HG03575 (cell line): ENCODE results near the gene ENTHD1.

ENCODE experiments used
- ATAC-seq: cut with Tn5 transposase; IDR thresholded peaks from one replicate; pipeline ENCODE4 v1.9.1; 2021; ENCODE audit not compliant: unreplicated experiment, insufficient number of reproducible peaks, low FRiP score; ENCODE audit errors: extremely low read depth

The ENTHD1 gene

DNA sequence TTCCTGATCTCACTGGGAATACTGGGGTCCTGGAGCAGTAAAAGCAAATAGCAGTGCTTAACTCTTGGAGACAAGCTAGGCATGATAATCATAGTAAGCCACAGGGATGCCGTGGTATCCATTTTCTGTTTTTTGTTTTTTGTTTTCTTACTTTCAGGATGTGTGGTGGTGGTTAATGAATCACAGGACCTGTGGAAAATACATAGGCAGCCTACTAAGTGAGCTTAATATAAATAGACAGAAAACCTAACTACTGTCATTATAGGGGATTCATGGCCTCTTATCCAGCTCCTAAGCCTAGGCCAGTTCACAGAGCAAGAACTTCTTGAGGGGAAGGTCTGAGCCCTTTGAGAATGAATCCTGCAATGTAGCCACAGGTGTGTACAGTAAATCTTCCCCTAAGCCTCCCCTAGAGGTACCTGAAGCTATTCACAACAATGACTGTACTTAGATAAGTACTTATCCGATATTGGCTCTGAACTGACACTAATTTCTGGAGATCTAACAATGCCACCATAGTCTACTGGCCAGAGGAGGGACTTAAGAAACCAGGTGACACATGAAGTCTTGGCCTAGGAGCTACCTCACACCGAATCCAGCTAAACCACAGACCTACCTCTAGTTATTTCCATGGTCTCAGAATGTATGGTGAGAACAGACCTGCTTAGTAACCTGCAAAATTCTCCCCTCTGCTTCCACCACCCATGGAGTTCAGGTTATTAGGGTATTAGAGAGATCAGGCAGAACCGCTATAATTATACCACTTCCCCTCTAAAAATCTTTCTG, 83.6 kb downstream of the ENTHD1 start:
- no peak for ATAC-seq

DNA sequence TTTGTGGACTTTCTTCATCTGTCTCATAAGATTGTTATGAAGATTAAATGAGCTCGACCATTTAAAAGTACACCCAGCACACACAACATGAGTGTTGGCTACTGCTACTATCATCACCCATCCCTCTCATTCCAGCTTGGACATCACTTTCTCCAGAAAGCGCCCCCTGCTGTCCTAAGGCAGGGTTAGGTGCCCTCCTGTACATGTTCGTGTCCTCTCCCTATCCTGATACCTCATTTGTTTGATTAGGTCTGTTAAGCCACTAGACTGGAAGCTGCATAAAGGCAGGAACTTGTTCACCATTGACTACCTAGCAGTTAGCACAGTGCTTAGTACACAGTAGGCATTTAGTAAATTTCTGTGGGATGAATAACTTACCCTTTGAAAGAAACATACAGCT, 85.5 kb downstream of the ENTHD1 start:
- ATAC-seq = no peak

GRCh38 chr22:39806109-39806508, 87.5 kb downstream of the ENTHD1 start:
- ATAC-seq = no peak

DNA sequence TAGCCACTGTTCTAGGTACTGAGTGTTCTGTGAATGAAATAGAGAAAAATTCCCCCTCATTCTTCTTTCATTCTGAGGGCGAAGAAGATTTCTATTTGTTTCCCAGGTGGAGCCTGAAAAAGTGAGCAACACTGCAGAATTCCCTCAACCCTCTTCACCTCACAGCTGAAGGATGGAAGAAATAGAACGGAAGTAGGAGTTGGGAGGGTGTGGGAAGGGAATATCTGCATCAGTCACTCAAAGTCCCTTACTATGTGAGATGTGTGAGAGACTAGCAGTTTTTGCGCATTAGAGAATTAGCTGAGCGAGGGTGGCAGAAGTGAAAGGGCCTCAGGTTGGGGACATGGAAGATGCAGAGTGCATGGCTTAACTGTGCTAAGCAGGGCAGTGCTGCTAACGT, 88.4 kb downstream of the ENTHD1 start:
- ATAC-seq = no peak

DNA sequence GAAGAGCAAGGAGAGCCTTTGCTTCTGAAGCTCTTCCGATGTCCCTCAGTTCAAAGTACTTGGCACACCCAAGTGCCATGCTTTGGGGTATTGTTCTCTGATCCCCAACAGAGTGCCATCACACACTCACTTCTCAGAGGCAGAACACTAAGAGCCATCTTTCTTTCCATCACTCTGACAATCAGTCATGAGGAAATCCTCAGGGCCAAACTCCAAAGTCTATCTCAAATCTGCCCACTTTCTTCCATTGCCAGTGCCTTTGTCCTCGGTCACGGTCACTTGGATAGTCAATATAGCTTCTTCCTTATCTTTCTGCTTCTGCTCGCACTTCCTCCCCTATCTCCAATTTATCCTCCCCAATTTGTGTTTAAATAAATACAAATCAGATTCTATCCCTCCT, 90.9 kb downstream of the ENTHD1 start:
- no peak for ATAC-seq

GRCh38 chr22:39800790-39801520, 92.6 kb downstream of the ENTHD1 start:
- ATAC-seq = no peak

GRCh38 chr22:39797528-39798147, 95.9 kb downstream of the ENTHD1 start:
- no peak for ATAC-seq

- no peak for ATAC-seq
Measured at GRCh38 chr22:39789788-39790187, 103.8 kb downstream of the ENTHD1 start.

DNA sequence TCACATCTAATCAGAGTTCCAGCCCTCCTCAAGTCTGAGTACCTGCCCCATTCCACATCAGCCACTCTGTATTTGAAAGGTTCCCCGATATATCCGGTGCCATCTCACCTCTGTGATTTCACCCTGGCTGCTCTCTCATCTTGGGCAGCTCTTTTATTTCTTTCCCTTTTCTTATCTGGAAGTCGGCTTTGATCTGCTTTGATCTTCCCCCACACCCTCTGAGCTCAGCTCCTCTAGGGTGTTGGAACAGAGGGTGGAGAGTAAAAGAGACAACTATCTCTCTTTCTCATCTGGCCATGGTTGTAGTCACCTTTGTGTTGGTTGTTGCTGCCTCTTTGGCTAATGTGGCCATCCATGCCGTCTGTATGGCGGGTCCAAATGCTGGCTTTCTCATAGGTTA, 108.3 kb downstream of the ENTHD1 start:
- no peak for ATAC-seq

DNA sequence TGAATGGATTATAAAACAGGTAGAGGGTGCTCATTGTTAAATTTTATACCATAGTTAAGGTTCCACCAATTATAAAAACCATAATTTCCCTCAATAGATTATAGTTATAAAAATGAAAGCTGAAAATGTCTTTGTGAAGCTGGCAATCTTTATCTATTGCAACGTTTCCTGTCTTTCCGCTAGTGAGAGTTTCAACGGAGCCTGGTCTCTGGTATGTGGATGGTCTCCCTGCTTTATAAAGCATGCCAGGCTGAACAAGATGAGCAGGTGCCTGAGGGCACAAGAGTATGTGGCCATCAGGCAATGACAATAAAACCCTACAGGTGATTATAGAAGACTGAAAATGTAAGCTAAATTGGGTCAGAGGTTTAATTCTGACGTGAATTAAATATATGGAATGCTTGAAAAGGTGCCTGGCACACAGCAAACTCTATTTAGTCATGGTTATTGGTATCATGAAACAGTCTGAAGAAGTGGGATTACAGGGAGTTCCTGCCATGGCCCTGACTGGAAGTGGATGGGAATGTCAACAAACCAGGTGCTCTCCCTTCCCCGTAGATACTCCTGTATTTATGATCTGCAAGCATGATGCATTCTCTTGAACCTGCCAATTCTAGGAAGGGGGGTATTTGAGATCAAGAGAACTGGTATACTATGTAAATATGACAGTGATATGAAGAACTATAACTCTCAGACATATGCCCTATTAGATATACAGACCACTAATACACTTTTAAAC, 115.7 kb downstream of the ENTHD1 start:
- ATAC-seq = no peak

- no peak for ATAC-seq
Measured at GRCh38 chr22:39776295-39777009, 117.1 kb downstream of the ENTHD1 start.

- no peak for ATAC-seq
Measured at GRCh38 chr22:39773976-39774539, 119.5 kb downstream of the ENTHD1 start.

- no peak for ATAC-seq
Measured at GRCh38 chr22:39773503-39773902, 120.1 kb downstream of the ENTHD1 start.

DNA sequence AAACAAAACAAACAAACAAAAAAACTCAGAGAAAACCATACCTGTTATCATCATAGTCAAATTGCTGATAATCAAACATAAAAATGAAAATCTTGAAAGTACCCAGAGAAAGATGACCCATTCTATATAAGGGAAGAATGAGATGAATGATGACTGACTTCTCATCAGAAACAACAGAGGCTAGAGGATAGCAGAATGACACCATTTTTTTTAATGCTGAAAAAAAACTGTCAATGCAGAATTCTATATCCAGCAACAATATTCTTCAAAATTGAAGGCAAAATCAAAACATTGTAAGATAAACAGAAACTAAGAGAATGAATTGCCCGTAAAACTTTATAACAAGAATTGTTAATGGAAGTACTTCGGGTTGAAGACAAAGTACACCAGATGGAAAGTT, 122.1 kb downstream of the ENTHD1 start:
- ATAC-seq = no peak

GRCh38 chr22:39765661-39766060, 127.9 kb downstream of the ENTHD1 start:
- no peak for ATAC-seq

DNA sequence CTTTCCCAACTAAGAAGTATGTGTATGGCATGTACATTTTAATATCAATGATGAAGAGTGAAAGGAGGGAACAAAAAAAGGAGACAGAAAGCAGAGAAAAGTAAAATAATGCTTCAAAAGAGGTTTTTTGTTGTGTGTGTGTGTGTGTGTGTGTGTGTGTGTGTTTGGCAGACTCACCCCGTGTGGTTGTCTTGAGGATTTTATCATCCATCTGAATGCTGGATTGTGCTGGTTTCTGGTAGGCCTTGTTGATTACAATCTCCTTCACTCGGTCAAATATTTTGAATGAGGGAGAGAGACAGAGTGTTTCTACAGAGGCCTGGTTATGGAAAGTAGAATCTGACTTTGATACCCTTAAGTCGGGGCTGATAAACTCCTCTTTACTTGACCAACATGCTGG, 128.5 kb downstream of the ENTHD1 start:
- no peak for ATAC-seq

GRCh38 chr22:39763276-39763675, 130.3 kb downstream of the ENTHD1 start:
- ATAC-seq = no peak

GRCh38 chr22:39750759-39751158, 142.8 kb downstream of the ENTHD1 start:
- no peak for ATAC-seq

DNA sequence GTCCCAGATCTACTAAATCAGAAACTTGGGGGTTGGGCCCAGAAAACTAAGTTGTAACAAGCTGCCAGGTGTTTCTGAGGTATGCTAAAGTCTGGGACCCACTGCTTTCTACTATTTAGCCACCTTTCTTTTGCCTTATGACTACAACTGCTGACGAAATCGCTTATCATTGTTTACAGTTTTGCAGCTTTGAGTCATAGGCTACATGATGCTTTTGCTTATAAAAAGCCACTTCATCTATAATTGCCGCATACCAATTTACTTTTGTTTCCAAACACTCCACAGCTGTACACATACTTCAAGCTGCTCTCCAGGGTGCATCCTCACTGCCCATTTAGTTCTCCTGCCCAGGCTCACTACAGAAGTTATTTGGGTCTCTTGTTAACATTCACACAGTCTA, 144.7 kb downstream of the ENTHD1 start:
- ATAC-seq = no peak
